K562 (cell line): ENCODE measurements around the gene FOS. TPM values are rescaled to one million over a fixed set of nuclear protein-coding genes. Genes with fewer than 3 reads are reported as not detected.

Source experiments
- BRD9 ChIP-seq: fragments of 450-650 bp; IDR thresholded peaks from 2 replicates; pipeline ENCODE4 v1.6.1; 2018; ENCODE audit warnings: low read depth; ENCODE audit not compliant: partially characterized antibody
- FOXK1 ChIP-seq: sonication (generic); formaldehyde crosslinking; IDR thresholded peaks from 2 replicates; pipeline ENCODE4 v1.8.0; 2022; ENCODE audit warnings: missing genetic modification reagents, mild to moderate bottlenecking, borderline replicate concordance
- JUND ChIP-seq, 2 experiments: IDR thresholded peaks; 2 replicates in 1 of 2; 3 replicates in 1 of 2; pipeline ENCODE4 v1.6.1; 2011; ENCODE audit warnings: borderline replicate concordance in 2 of 2, low read depth in 2 of 2, low read length in 2 of 2, improper control_type of control experiment in 1 of 2, missing biosample characterization in 1 of 2, missing genetic modification characterization in 1 of 2, missing genetic modification reagents in 1 of 2
- POLR2B ChIP-seq: fragments of 450-650 bp; IDR thresholded peaks from 2 replicates; pipeline ENCODE4 v1.6.1; 2018; ENCODE audit warnings: low read depth; ENCODE audit not compliant: partially characterized antibody
- ZNF282 ChIP-seq: sonication (generic); formaldehyde crosslinking; IDR thresholded peaks from 2 replicates; pipeline ENCODE4 v1.8.1; 2023; ENCODE audit warnings: missing genetic modification reagents
- polyA plus RNA-seq, 8 experiments: library from polyadenylated mRNA; depleted of rRNA in 4 of 8; stranded (reverse) in 5 of 8; unstranded in 3 of 8; fragments of >200 nt; fragmentation: Nextera tagmentation in 2 of 8; fragmentation: Illumina TruSeq in 1 of 8; extraction: Ambion mirVana in 2 of 8; extraction: Trizol in 1 of 8; gene quantifications; 2 replicates each; pipeline versions ENCODE4 v1.2.1 to v1.2.3, GENCODE V29; 2011 to 2014; ENCODE audit warnings: inconsistent platforms in 1 of 8, missing spikeins in 1 of 8
- total RNA-seq, 7 experiments: library from RNA; depleted of rRNA in 6 of 7; stranded (reverse); fragments of >200 nt in 6 of 7; fragmentation: Illumina TruSeq in 2 of 7; extraction: Trizol in 2 of 7; gene quantifications; 2 replicates each; pipeline versions ENCODE4 v1.2.1 to v1.2.3, GENCODE V29; 2011 to 2021; ENCODE audit warnings: low replicate concordance in 1 of 7
- TF ChIP-seq, protein P1 (sequence below), 2 experiments: fragments of 450-650 bp in 1 of 2; sonication (generic) in 1 of 2; formaldehyde crosslinking in 1 of 2; IDR thresholded peaks; 2 replicates each; pipeline versions ENCODE4 v1.7.1 to v1.9.0; 2016 to 2022; ENCODE audit warnings: inconsistent platforms in 1 of 2, mild to moderate bottlenecking in 1 of 2, missing genetic modification reagents in 1 of 2
- TF ChIP-seq, protein P2 (sequence below), 2 experiments: fragments of 450-650 bp in 1 of 2; sonication (generic) in 1 of 2; formaldehyde crosslinking in 1 of 2; IDR thresholded peaks in 1 of 2; conservative IDR thresholded peaks in 1 of 2; 2 replicates each; pipeline versions ENCODE4 v1.6.1 to v1.8.1; 2016 to 2023; ENCODE audit warnings: mild to moderate bottlenecking in 2 of 2, moderate library complexity in 2 of 2, inconsistent platforms in 1 of 2, missing genetic modification reagents in 1 of 2

Gene FOS
- total and polyA plus RNA-seq, 9 of the 15 experiments (the other 6 are each of a cell fraction or from before 2014, with no cell fraction given), result 0.54 to 13.8 (median 8.9) TPM

DNA sequence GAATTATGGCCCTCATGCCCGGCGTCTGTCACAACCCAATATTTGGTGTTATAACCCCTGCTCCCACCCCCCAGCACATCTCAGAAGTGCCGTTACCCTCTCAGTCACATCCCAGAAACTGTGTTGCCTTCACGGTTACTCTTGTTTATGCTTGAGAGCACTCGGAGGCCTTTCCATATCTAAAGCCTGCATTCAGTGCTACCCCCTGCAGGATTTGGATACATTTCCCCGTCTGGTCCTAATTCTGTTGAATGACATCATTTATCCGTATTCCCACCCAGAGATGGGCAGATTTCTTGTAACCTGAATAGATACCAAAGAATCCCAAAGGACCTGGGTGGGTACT, 19.1 kb upstream of the FOS start (continued):
- TF ChIP-seq POLR2B (no peak), JUND (IDR thresholded peaks at IDR 0.05; ENCODE audit: borderline replicate concordance, low read depth, low read length) (0 out of 2 replicates have a peak, but pooled peaks have one; percentile 39), JUND (tag; IDR thresholded peaks at IDR 0.05; ENCODE audit: borderline replicate concordance, low read depth, low read length) (no peak), FOXK1 (no peak), ZNF282 (CRISPR knock-in tag) (no peak), BRD9 (peak; percentile 39)
- TF ChIP-seq, protein P1, sequence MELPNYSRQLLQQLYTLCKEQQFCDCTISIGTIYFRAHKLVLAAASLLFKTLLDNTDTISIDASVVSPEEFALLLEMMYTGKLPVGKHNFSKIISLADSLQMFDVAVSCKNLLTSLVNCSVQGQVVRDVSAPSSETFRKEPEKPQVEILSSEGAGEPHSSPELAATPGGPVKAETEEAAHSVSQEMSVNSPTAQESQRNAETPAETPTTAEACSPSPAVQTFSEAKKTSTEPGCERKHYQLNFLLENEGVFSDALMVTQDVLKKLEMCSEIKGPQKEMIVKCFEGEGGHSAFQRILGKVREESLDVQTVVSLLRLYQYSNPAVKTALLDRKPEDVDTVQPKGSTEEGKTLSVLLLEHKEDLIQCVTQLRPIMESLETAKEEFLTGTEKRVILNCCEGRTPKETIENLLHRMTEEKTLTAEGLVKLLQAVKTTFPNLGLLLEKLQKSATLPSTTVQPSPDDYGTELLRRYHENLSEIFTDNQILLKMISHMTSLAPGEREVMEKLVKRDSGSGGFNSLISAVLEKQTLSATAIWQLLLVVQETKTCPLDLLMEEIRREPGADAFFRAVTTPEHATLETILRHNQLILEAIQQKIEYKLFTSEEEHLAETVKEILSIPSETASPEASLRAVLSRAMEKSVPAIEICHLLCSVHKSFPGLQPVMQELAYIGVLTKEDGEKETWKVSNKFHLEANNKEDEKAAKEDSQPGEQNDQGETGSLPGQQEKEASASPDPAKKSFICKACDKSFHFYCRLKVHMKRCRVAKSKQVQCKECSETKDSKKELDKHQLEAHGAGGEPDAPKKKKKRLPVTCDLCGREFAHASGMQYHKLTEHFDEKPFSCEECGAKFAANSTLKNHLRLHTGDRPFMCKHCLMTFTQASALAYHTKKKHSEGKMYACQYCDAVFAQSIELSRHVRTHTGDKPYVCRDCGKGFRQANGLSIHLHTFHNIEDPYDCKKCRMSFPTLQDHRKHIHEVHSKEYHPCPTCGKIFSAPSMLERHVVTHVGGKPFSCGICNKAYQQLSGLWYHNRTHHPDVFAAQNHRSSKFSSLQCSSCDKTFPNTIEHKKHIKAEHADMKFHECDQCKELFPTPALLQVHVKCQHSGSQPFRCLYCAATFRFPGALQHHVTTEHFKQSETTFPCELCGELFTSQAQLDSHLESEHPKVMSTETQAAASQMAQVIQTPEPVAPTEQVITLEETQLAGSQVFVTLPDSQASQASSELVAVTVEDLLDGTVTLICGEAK (IDR thresholded peaks at IDR 0.05), result peak; percentile 22; the same call in 1 of the 2 replicates
- TF ChIP-seq, protein P1 (CRISPR knock-in tag; IDR thresholded peaks at IDR 0.05), result no peak
- TF ChIP-seq, protein P2, sequence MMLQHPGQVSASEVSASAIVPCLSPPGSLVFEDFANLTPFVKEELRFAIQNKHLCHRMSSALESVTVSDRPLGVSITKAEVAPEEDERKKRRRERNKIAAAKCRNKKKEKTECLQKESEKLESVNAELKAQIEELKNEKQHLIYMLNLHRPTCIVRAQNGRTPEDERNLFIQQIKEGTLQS (IDR thresholded peaks at IDR 0.05), result peak; percentile 68
- TF ChIP-seq, protein P2 (CRISPR knock-in tag; conservative IDR thresholded peaks at IDR 0.05), result no peak
